ENCODE measurements around the gene ATMIN. TPM values are rescaled to one million over a fixed set of nuclear protein-coding genes. Genes with fewer than 3 reads are reported as not detected.

The ATMIN gene
- total RNA-seq, 1 donor from 2014 or later = 95.0 TPM

- Histone ChIP-seq H3K4me3 (no peak overlapping the region), H3K4me1 (peaks cover 4% of the 10 kb centered on the region), H3K27me3 (no peaks in the 10 kb centered on the region), H3K9me3 (ENCODE audit: low read depth) (no peaks in the 10 kb centered on the region), H3F3A (ENCODE audit: low read depth) (peaks cover 30% of the 10 kb centered on the region), H2AFZ (replicated peaks) (no peak overlapping the region), H3K79me2 (ENCODE audit: low read depth) (no peaks in the 10 kb centered on the region), H4K20me1 (ENCODE audit: low read depth) (no peaks in the 10 kb centered on the region), H3K36me3 (no peaks in the 10 kb centered on the region), H3K4me2 (no peak overlapping the region), H3K9ac (no peak overlapping the region), H3K27ac (no peak overlapping the region)
- Mint-ChIP-seq H3K36me3 (peaks cover 2% of the 10 kb centered on the region), H3K4me3 (no peak overlapping the region), H3K27me3 (ENCODE audit: insufficient read depth, low read depth) (no peaks in the 10 kb centered on the region), H3K27ac (no peak overlapping the region), H3K9me3 (no peaks in the 10 kb centered on the region), H3K4me1 (peaks cover 8% of the 10 kb centered on the region)
- DNase-seq (ENCODE audit: low spot score) = no peak
- no peak for TF ChIP-seq EZH2 (IDR thresholded peaks at IDR 0.05)
- no peak for TF ChIP-seq CTCF (IDR thresholded peaks at IDR 0.05)
- TF ChIP-seq EZH2phosphoT487 (IDR thresholded peaks at IDR 0.05) = no peak
These were observed 45.4 kb downstream of the ATMIN start for GRCh38 chr16:81081014-81081413.

- no peaks in the 10 kb centered on the region for H3K9me3 ChIP-seq (ENCODE audit: low read depth)
- Mint-ChIP-seq H3K27me3 (ENCODE audit: insufficient read depth, low read depth) (no peaks in the 10 kb centered on the region), H3K4me1 (no peaks in the 10 kb centered on the region), H3K27ac (no peak overlapping the region), H3K9me3 (no peaks in the 10 kb centered on the region), H3K4me3 (no peak overlapping the region), H3K36me3 (peaks cover 15% of the 10 kb centered on the region)
- H3K27me3 ChIP-seq = no peaks in the 10 kb centered on the region
- H3K4me1 ChIP-seq = no peaks in the 10 kb centered on the region
- H3K9ac ChIP-seq = no peak overlapping the region
- no peak overlapping the region for H3K27ac ChIP-seq
- H4K20me1 ChIP-seq (ENCODE audit: low read depth) = peaks cover 26% of the 10 kb centered on the region
- TF ChIP-seq CTCF (IDR thresholded peaks at IDR 0.05) = no peak
- no peak for TF ChIP-seq EZH2phosphoT487 (IDR thresholded peaks at IDR 0.05)
- TF ChIP-seq EZH2 (IDR thresholded peaks at IDR 0.05) = no peak
- H3K79me2 ChIP-seq (ENCODE audit: low read depth) = peaks cover 75% of the 10 kb centered on the region
- no peak overlapping the region for H3K4me2 ChIP-seq
- no peak overlapping the region for H2AFZ ChIP-seq (replicated peaks)
- H3K4me3 ChIP-seq = no peak overlapping the region
- H3F3A ChIP-seq (ENCODE audit: low read depth) = no peaks in the 10 kb centered on the region
- DNase-seq (ENCODE audit: low spot score) = no peak
- H3K36me3 ChIP-seq = peaks cover 6% of the 10 kb centered on the region
These were observed 53.2 kb downstream of the ATMIN start for GRCh38 chr16:81088836-81089235.

GRCh38 chr16:81094771-81095251, 59.2 kb downstream of the ATMIN start:
- H3K4me1 ChIP-seq = no peaks in the 10 kb centered on the region
- H2AFZ ChIP-seq (replicated peaks) = no peak overlapping the region
- H3K9me3 ChIP-seq (ENCODE audit: low read depth) = no peaks in the 10 kb centered on the region
- H3K4me2 ChIP-seq = peak overlapping the region; percentile 73
- peaks cover 5% of the 10 kb centered on the region for H3K36me3 Mint-ChIP-seq
- peaks cover 55% of the 10 kb centered on the region for H3K79me2 ChIP-seq (ENCODE audit: low read depth)
- H3F3A ChIP-seq (ENCODE audit: low read depth) = peaks cover 4% of the 10 kb centered on the region
- TF ChIP-seq CTCF (IDR thresholded peaks at IDR 0.05) (no peak), EZH2 (IDR thresholded peaks at IDR 0.05) (no peak), EZH2phosphoT487 (IDR thresholded peaks at IDR 0.05) (no peak)
- DNase-seq (ENCODE audit: low spot score) = no peak
- peaks cover 14% of the 10 kb centered on the region for H3K4me1 Mint-ChIP-seq
- H3K9ac ChIP-seq = peak overlapping the region; percentile 12
- H4K20me1 ChIP-seq (ENCODE audit: low read depth) = peaks cover 34% of the 10 kb centered on the region
- H3K27ac Mint-ChIP-seq = no peak overlapping the region
- H3K27ac ChIP-seq = no peak overlapping the region
- H3K4me3 Mint-ChIP-seq = peak overlapping the region; percentile 86
- H3K27me3 ChIP-seq = no peaks in the 10 kb centered on the region
- peak overlapping the region; percentile 78 for H3K4me3 ChIP-seq
- no peaks in the 10 kb centered on the region for H3K9me3 Mint-ChIP-seq
- no peaks in the 10 kb centered on the region for H3K27me3 Mint-ChIP-seq (ENCODE audit: insufficient read depth, low read depth)
- peaks cover 6% of the 10 kb centered on the region for H3K36me3 ChIP-seq

All from neural progenitor cell (in vitro differentiated cells).